HG02943 (cell line): ENCODE results near the gene ST6GALNAC5.

ENCODE experiments used
- ATAC-seq: cut with Tn5 transposase; IDR thresholded peaks from one replicate; pipeline ENCODE4 v1.9.1; 2021; ENCODE audit warnings: mild to moderate bottlenecking, low read depth, moderate library complexity; ENCODE audit not compliant: unreplicated experiment

The ST6GALNAC5 gene

GRCh38 chr1:77039739-77040138, 172.5 kb downstream of the ST6GALNAC5 start:
- ATAC-seq, result no peak

- no peak for ATAC-seq
Measured at GRCh38 chr1:77040826-77041225, 173.5 kb downstream of the ST6GALNAC5 start.

GRCh38 chr1:77044133-77044849, 177.0 kb downstream of the ST6GALNAC5 start:
- ATAC-seq, result no peak

DNA sequence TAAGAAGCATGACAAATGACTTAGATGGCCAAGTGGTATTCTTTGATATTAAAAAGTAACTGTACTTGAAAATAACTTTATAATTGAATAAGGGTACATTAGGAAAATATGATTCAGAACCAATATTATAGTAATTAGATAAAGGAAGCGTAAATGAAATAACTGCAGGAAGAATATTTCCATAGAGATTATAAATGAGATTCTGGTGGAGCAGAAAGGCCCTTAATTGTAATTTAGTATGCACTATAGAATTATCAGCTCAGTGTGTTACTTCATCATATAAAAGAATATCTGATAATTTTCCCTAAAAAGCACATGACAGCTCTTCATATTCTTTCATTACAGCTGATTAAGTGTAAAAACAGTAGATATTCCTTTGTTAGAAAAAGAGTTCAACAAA, 180.3 kb downstream of the ST6GALNAC5 start:
- ATAC-seq, result no peak

- ATAC-seq, result no peak
Measured at GRCh38 chr1:77047978-77048614, 180.8 kb downstream of the ST6GALNAC5 start.

DNA sequence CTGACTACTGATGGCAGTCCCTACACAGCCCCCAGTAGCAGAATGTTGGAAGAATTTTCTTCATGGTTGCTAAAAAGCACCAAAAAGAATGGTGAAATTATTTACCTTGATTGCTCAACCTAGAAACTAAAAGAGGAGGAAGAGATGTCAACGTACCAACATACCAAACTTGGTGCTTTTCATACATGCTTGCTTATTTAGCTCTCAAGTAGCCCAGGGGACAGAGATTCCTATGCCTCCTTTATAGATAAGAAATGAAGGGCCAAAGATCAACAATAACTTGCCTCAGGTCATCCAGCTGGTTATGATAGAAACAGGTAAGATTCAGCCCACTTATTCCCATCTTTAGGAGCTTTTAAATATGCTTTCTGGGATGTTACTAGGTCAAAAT, 181.3 kb downstream of the ST6GALNAC5 start:
- ATAC-seq, result no peak

- no peak for ATAC-seq
Measured at GRCh38 chr1:77051425-77051824, 184.1 kb downstream of the ST6GALNAC5 start.

DNA sequence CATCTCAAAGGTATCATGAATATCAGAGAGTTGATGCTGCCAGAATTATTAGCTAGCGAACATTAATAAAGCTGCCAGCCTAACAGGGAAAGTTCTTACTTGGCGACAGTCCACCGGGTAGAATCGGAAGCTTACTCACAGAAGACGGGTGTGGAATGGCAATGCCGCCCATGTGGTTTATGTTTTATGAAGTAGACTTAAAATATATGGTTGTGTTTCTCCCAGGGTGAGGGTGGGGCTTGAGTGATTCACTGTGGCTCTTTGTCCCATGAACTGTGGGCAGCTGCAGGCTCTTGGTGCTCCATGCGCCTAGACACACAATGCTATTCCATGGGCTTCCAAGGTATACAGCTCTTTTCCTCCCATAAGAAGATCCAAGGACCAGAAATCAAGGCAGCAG, 189.2 kb downstream of the ST6GALNAC5 start:
- no peak for ATAC-seq

DNA sequence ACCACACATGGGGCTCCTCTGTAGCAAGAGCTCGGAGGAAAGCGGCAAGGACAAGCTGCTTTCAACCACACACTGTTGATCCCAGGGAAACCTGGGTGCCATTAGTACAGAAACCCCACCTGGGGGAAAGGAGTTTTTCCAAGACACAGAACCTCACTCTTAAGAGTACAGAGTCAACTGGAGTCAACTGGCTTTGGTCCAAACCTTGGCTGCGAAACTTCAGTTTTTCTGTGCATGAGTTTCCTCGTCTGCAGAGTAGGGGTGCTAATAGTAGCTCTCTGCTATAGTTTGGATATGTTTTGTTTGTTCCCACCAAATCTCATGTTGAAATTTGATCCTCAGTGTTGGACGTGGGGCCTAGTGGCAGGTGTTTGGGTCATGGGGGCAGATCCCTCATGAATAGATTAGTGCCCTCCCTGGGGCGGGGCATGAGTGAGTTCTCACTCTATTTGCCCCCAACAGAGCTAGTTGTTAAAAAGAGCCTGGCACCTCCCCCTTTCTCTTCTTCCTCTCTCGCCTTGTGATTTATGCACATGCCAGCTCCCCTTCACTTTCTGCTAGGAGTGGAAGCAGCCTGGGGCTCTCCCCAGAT, 190.8 kb downstream of the ST6GALNAC5 start:
- no peak for ATAC-seq

DNA sequence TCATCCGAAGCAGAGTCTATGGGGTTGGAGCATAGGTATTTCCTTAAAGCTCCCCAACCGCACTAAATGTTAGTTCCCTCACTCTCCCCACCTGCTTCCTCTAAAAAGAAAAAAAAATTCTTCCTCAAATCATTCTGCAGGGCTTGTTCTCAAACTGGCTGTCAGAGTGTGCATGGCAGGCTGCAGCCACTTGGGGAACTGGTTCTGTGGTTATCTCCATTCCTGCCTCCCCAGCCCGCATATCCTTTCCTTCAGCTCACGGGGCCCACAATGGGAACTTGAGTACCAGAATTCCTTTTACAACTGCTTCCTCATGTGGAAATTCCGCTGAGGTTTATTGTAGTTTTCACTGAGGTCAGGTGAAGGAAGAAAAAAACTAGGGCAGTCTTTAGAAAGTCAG, 192.7 kb downstream of the ST6GALNAC5 start:
- no peak for ATAC-seq

DNA sequence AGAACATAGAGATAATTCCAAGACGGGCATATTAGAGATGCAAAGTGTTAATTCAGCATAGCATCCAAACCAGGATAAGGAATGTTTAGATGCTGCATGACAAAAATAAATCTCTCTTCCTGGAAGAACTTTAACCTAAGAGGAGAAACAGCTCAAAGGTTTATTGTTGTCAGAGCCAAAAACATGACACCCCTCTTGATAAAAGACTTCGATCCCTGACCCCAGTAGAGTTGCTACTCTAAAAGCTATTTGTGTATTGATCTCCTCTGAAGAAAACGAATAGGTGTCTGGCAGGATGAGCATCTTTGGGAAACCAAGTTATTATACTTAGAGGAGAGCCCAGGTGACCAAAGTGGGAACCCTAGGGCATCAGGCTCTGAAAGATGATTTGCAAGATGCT, 193.9 kb downstream of the ST6GALNAC5 start:
- ATAC-seq, result no peak

- ATAC-seq, result no peak
Measured at GRCh38 chr1:77063118-77063517, 195.8 kb downstream of the ST6GALNAC5 start.

- no peak for ATAC-seq
Measured at GRCh38 chr1:77064246-77064645, 197.0 kb downstream of the ST6GALNAC5 start.

DNA sequence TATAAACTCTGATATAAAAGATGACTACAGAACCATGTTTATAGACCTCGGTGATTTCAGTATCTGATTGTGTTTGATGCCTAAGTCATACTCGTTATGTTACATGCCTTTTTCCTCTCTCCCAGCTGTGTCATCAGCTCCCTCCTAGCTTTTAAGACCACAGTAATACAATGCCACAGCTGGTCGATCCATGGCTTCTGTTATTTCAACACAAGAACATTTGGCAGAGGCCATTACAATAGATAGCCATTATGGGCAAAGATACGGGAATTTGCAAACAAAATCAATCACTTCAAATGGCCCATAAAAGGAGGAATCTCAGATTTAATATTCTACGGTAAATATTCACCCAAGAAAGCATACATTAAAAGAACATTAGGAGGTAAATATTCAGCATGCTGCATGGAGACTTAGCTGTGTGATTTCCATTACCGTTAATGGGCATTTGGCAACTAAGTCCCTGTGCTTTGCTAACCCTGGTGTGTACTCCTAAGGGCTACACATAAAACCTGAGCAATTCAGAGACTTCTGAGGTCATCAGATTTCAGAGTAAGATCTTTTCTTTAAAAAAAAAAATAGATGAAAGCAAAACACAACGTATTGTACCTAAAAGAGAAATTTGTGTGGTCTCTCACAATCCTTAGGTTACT, 198.5 kb downstream of the ST6GALNAC5 start:
- no peak for ATAC-seq

DNA sequence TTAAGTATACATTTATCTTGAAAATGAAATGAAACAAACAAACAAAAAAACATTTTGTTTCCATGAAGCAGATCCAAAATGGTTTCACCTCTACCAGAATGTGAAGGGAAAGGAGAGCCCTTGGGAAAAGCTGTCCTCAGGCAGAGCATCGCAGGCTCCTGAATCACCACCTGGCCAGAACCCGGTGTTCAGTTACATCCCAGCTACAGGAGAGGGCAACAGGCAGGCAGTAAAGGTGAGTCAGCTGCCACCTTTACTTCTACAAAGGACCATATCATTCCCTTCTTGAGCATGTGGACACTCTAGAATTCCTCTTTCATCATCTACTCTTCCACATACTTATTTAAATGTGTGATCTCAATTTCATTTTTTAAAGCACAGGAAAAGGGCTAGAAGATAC, 200.7 kb downstream of the ST6GALNAC5 start:
- no peak for ATAC-seq

- ATAC-seq, result no peak
Measured at GRCh38 chr1:77076759-77077158, 209.5 kb downstream of the ST6GALNAC5 start.

- no peak for ATAC-seq
Measured at GRCh38 chr1:77081834-77082233, 214.6 kb downstream of the ST6GALNAC5 start.

- ATAC-seq, result no peak
Measured at GRCh38 chr1:77084457-77084856, 217.2 kb downstream of the ST6GALNAC5 start.

- ATAC-seq, result no peak
Measured at GRCh38 chr1:77085109-77085508, 217.8 kb downstream of the ST6GALNAC5 start.

GRCh38 chr1:77089756-77090155, 222.5 kb downstream of the ST6GALNAC5 start:
- no peak for ATAC-seq

DNA sequence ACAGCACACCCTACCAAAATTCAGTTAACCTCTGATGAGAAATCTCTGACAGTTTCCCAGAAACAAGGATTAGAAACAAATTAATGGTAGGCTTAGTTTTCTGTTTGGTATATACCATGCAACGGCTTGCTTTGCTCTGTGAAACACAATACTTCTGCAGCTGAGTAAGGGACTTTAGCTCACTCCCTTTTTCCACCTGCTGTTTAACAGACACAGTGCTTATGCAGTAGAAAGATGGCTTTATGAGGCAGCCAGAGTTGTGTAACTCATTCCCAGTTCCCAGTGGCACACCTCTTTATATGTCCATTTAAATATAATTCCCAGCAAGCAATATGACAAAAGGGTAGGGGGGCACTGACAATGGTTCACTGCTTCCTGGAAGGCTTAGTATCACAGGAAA, 228.0 kb downstream of the ST6GALNAC5 start:
- no peak for ATAC-seq
